Mucosa of descending colon (tissue), 3 donors: ENCODE data around the gene CRYBG2. TPM values are rescaled to one million over a fixed set of nuclear protein-coding genes. Genes with fewer than 3 reads are reported as not detected.

Experiments
- ATAC-seq: fragments of 200-7000 bp; cut with Tn5 transposase; one replicate; pipeline ENCODE4 v1.9.1; 2020; ENCODE audit warnings: mild to moderate bottlenecking, moderate library complexity
- DNase-seq, 3 donors: peaks; one replicate each; pipeline ENCODE4 v3.0.0-alpha.2; 2020
- H3K36me3 ChIP-seq: fragments of 200-600 bp; one replicate; pipeline ENCODE4 v1.8.0; 2021; ENCODE audit warnings: low read depth, mild to moderate bottlenecking
- H3K4me1 ChIP-seq: fragments of 200-600 bp; one replicate; pipeline ENCODE4 v1.8.0; 2021; ENCODE audit warnings: low read depth, mild to moderate bottlenecking
- H3K4me3 ChIP-seq: fragments of 200-600 bp; one replicate; pipeline ENCODE4 v1.8.0; 2021; ENCODE audit warnings: mild to moderate bottlenecking
- H3K9me3 ChIP-seq: fragments of 200-600 bp; one replicate; pipeline ENCODE4 v1.8.0; 2021; ENCODE audit warnings: mild to moderate bottlenecking
- intact Hi-C, 2 donors: fragments of 100-400 bp; cut with DNase I in 1 of 2; cut with micrococcal nuclease in 1 of 2; formaldehyde crosslinking; loops; one replicate each; pipeline versions ENCODE4 v1.11.0 to v1.11.1; 2022; cut with DNase I, micrococcal nuclease
- total RNA-seq, 3 donors: library from RNA; stranded (reverse); fragmentation: NEBNext Ultra II Directional in 2 of 3; extraction: Animal tissue kit (Norgen Biotek cat#: 25700) in 2 of 3; gene quantifications; one replicate each; pipeline versions ENCODE4 v1.2.1 to v1.2.4, GENCODE V29; 2021 to 2023
- TF ChIP-seq, protein P1 (sequence below): fragments of 200-600 bp; IDR thresholded peaks from one replicate; pipeline ENCODE4 v1.8.0; 2022; ENCODE audit warnings: antibody characterized with exemption, mild to moderate bottlenecking
- donor health status: DM: no; HTN: no; CAD: no; lungs with moderate emphysema.
- donor health status: DM: no; HTN: no; CAD: no.
- donor health status: DM: no; HTN: yes; CAD: no.

CRYBG2 gene
- total RNA-seq, 3 donors from 2014 or later: 19.4 to 27.7 (median 19.6) TPM

GRCh38 chr1:26350701-26351589 lies 3.0 kb downstream of the CRYBG2 start:
- Histone ChIP-seq H3K36me3 (no peaks in the 10 kb centered on the region), H3K9me3 (no peaks in the 10 kb centered on the region), H3K4me3 (no peak overlapping the region), H3K4me1 (peaks cover 13% of the 10 kb centered on the region)
- DNase-seq (peak in 1 of 3 donors; percentile 45), ATAC-seq (peak; percentile 67)
- TF ChIP-seq, protein P1, sequence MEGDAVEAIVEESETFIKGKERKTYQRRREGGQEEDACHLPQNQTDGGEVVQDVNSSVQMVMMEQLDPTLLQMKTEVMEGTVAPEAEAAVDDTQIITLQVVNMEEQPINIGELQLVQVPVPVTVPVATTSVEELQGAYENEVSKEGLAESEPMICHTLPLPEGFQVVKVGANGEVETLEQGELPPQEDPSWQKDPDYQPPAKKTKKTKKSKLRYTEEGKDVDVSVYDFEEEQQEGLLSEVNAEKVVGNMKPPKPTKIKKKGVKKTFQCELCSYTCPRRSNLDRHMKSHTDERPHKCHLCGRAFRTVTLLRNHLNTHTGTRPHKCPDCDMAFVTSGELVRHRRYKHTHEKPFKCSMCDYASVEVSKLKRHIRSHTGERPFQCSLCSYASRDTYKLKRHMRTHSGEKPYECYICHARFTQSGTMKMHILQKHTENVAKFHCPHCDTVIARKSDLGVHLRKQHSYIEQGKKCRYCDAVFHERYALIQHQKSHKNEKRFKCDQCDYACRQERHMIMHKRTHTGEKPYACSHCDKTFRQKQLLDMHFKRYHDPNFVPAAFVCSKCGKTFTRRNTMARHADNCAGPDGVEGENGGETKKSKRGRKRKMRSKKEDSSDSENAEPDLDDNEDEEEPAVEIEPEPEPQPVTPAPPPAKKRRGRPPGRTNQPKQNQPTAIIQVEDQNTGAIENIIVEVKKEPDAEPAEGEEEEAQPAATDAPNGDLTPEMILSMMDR: no peak
- intact Hi-C loops: no loop called here

- ATAC-seq (no peak), DNase-seq (no peak)
- Histone ChIP-seq H3K4me3 (no peak overlapping the region), H3K36me3 (no peaks in the 10 kb centered on the region), H3K9me3 (no peaks in the 10 kb centered on the region), H3K4me1 (peaks cover 13% of the 10 kb centered on the region)
- intact Hi-C loops: no loop called here
- TF ChIP-seq, protein P1: no peak
Observed at GRCh38 chr1:26350343-26350700, 3.6 kb downstream of the CRYBG2 start.

DNA sequence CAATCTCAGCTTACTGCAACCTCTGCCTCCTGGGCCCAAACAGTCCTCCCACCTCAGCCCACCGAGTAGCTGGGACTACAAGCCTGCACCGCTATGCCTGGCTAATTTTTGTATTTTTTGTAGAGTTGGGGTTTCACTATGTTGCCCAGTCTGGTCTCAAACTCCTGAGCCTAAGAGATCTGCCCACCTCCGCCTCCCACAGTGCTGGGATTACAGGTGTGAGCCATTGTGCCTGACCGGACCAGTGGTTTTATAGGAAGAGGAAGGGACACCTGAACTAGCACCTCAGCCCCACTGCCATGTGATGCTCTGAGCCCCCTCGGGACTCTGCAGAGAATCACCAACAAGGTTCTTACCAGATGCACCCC lies 4.1 kb downstream of the CRYBG2 start:
- H3K36me3 ChIP-seq: no peaks in the 10 kb centered on the region
- TF ChIP-seq, protein P1: no peak
- no peak for DNase-seq
- peaks cover 9% of the 10 kb centered on the region for H3K4me1 ChIP-seq
- no peak for ATAC-seq
- no peaks in the 10 kb centered on the region for H3K9me3 ChIP-seq
- no peak overlapping the region for H3K4me3 ChIP-seq
- intact Hi-C loops: no loop called here

DNA sequence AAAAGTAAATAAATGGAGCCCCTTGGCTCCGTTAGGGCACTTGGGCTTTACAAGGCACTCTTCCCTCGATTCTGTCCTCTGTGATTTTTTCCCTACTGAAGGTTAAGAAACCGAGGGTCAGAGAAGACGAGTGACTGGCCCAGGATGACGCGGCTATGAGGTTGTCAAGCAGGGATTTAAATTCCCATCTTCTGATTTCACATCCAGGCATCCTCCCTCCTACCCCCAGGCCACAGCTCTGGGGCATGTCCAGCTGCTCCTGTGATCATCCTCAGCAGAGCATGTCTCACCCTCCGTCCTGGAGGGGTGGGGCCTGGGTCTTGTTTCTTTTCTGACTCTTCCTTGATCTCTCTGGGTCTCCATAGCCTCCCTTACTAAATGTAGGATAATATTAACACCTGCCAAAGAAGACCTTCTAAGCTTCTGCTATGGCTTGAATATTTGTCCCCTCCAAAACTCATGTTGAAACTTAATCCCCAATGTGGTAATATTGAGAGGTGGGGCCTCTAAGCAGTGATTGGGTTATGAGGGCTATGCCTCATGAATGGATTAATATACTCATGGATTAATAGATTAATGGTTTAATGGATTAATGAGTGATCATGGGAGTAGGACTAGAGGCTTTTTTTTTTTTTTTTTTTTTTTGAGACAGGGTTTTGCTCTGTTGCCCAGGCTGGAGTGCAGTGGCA lies 4.6 kb downstream of the CRYBG2 start:
- Histone ChIP-seq H3K36me3 (no peaks in the 10 kb centered on the region), H3K9me3 (no peaks in the 10 kb centered on the region), H3K4me3 (no peak overlapping the region), H3K4me1 (peaks cover 3% of the 10 kb centered on the region)
- no peak for DNase-seq
- intact Hi-C loops: no loop called here
- ATAC-seq: no peak
- TF ChIP-seq, protein P1: no peak

GRCh38 chr1:26346274-26347033 lies 7.5 kb downstream of the CRYBG2 start:
- Histone ChIP-seq H3K4me1 (no peaks in the 10 kb centered on the region), H3K36me3 (no peaks in the 10 kb centered on the region), H3K9me3 (no peaks in the 10 kb centered on the region), H3K4me3 (no peak overlapping the region)
- DNase-seq (no peak), ATAC-seq (no peak)
- TF ChIP-seq, protein P1: no peak
- intact Hi-C loops: no loop called here
